H1 (cell line): Measurements from ENCODE around the gene HS6ST1. TPM values are rescaled to one million over a fixed set of nuclear protein-coding genes. Genes with fewer than 3 reads are reported as not detected.

Experiments used
- CTCF ChIA-PET: fragments of 300-600 bp; sonication (Branson Sonifier 250); formaldehyde crosslinking; loops from one replicate; lab custom pipeline; 2021; ENCODE audit not compliant: partially characterized antibody; lab: Charles Lee
- POLR2A ChIA-PET: fragments of 300-600 bp; sonication (Branson Sonifier 250); formaldehyde crosslinking; loops from one replicate; lab custom pipeline; 2021; ENCODE audit warnings: inconsistent platforms; ENCODE audit not compliant: partially characterized antibody; lab: Charles Lee
- DNase-seq, 2 experiments: peaks; one replicate each; pipeline versions ENCODE4 v3.0.0 to v3.0.0-alpha.2; 2010 to 2022; ENCODE audit warnings: low spot score in 2 of 2, low read depth in 1 of 2, mixed read lengths in 1 of 2
- FAIRE-seq: peaks from 2 replicates; lab custom pipeline; 2011; peaks lifted over from hg19 to GRCh38; lab: Jason Lieb, UNC
- H2AFZ ChIP-seq: 2 replicates; pipeline ENCODE4 v1.8.1; 2012; ENCODE audit warnings: low read length, inconsistent platforms
- H2AK5ac ChIP-seq: 2 replicates; pipeline ENCODE4 v1.6.1; 2013; ENCODE audit warnings: low read depth, low read length
- H2BK120ac ChIP-seq: replicated peaks from 2 replicates; pipeline ENCODE3; 2013; ENCODE audit warnings: low read depth, low read length, inconsistent platforms
- H2BK12ac ChIP-seq: 2 replicates; pipeline ENCODE4 v1.6.1; 2013; ENCODE audit warnings: low read depth, low read length
- H2BK15ac ChIP-seq: 2 replicates; pipeline ENCODE4 v1.6.1; 2013; ENCODE audit warnings: low read length
- H2BK20ac ChIP-seq: 2 replicates; pipeline ENCODE4 v1.6.1; 2013; ENCODE audit warnings: low read length
- H2BK5ac ChIP-seq: 2 replicates; pipeline ENCODE4 v1.6.1; 2013; ENCODE audit warnings: low read depth, low read length
- H3K14ac ChIP-seq: 2 replicates; pipeline ENCODE4 v1.6.1; 2013; ENCODE audit warnings: inconsistent platforms; ENCODE audit not compliant: insufficient read length
- H3K18ac ChIP-seq: 2 replicates; pipeline ENCODE4 v1.6.1; 2013; ENCODE audit warnings: low read length; ENCODE audit errors: extremely low read depth
- H3K23ac ChIP-seq: 2 replicates; pipeline ENCODE4 v1.6.1; 2013; ENCODE audit warnings: inconsistent platforms; ENCODE audit not compliant: insufficient read length
- H3K23me2 ChIP-seq: 2 replicates; pipeline ENCODE4 v1.6.1; 2013; ENCODE audit warnings: low read depth, low read length
- H3K27ac ChIP-seq: 2 replicates; pipeline ENCODE4 v1.6.1; 2011; ENCODE audit warnings: low read depth, low read length, inconsistent platforms
- H3K27me3 ChIP-seq, 4 experiments: replicated peaks in 1 of 4; 1 replicate in 1 of 4; 2 replicates in 3 of 4; pipeline versions ENCODE4 v1.6.1 to v1.8.1; 2011 to 2013; ENCODE audit warnings: low read length in 3 of 4, mild to moderate bottlenecking in 3 of 4, inconsistent platforms in 2 of 4, mixed read lengths in 2 of 4, moderate library complexity in 1 of 4; ENCODE audit not compliant: control insufficient read depth in 3 of 4, insufficient read depth in 3 of 4; ENCODE audit errors: extremely low read depth in 1 of 4
- H3K36me3 ChIP-seq, 4 experiments: 2 replicates each; pipeline versions ENCODE4 v1.6.1 to v1.8.1; 2011 to 2013; ENCODE audit warnings: mild to moderate bottlenecking in 4 of 4, low read length in 3 of 4, moderate library complexity in 2 of 4, control low read depth in 1 of 4, inconsistent platforms in 1 of 4; ENCODE audit not compliant: insufficient read depth in 4 of 4, control insufficient read depth in 2 of 4
- H3K4ac ChIP-seq: replicated peaks from 2 replicates; pipeline ENCODE3; 2013; ENCODE audit warnings: low read length, low read depth, mixed read lengths, inconsistent platforms; ENCODE audit not compliant: insufficient read length
- H3K4me1 ChIP-seq, 4 experiments: replicated peaks in 1 of 4; 1 replicate in 1 of 4; 2 replicates in 3 of 4; pipeline versions ENCODE4 v1.6.1 to v1.8.1; 2011 to 2013; ENCODE audit warnings: low read length in 3 of 4, inconsistent platforms in 2 of 4, mixed read lengths in 1 of 4; ENCODE audit not compliant: insufficient read depth in 4 of 4, control insufficient read depth in 3 of 4
- H3K4me2 ChIP-seq, 2 experiments: 2 replicates each; pipeline versions ENCODE4 v1.6.1 to v1.8.1; 2011 to 2013; ENCODE audit warnings: low read depth in 2 of 2, low read length in 2 of 2, control low read depth in 1 of 2, inconsistent platforms in 1 of 2, mild to moderate bottlenecking in 1 of 2; ENCODE audit not compliant: insufficient read depth in 1 of 2
- H3K4me3 ChIP-seq, 4 experiments: fragments of 200-600, 300-600 bp in 1 of 4; sonication (generic), shearing (Covaris generic), sonication (Bioruptor Twin) in 1 of 4; 2 replicates each; pipeline versions ENCODE4 v1.5.1 to v1.8.1; 2011 to 2016; ENCODE audit warnings: low read length in 4 of 4, low read depth in 3 of 4, control low read depth in 2 of 4, inconsistent platforms in 2 of 4, mild to moderate bottlenecking in 2 of 4, mixed read lengths in 1 of 4, moderate library complexity in 1 of 4; ENCODE audit not compliant: insufficient read depth in 2 of 4; ENCODE audit errors: extremely low read depth in 1 of 4
- H3K56ac ChIP-seq: replicated peaks from 2 replicates; pipeline ENCODE3; 2013; ENCODE audit warnings: low read depth, mild to moderate bottlenecking, mixed read lengths, low read length, inconsistent platforms; ENCODE audit not compliant: insufficient read length
- H3K79me1 ChIP-seq: 2 replicates; pipeline ENCODE4 v1.6.1; 2013; ENCODE audit warnings: low read depth, low read length, control low read depth
- H3K79me2 ChIP-seq, 2 experiments: 2 replicates each; pipeline versions ENCODE4 v1.6.1 to v1.8.1; 2012 to 2013; ENCODE audit warnings: low read length in 2 of 2, mild to moderate bottlenecking in 2 of 2, inconsistent platforms in 1 of 2; ENCODE audit not compliant: insufficient read depth in 2 of 2, control insufficient read depth in 1 of 2
- H3K9ac ChIP-seq, 4 experiments: replicated peaks in 1 of 4; 1 replicate in 1 of 4; 2 replicates in 3 of 4; pipeline versions ENCODE4 v1.6.1 to v1.8.1; 2011 to 2013; ENCODE audit warnings: low read depth in 3 of 4, low read length in 3 of 4, control low read depth in 2 of 4, mild to moderate bottlenecking in 2 of 4, moderate library complexity in 2 of 4, inconsistent platforms in 1 of 4; ENCODE audit errors: extremely low read depth in 1 of 4
- H3K9me3 ChIP-seq, 2 experiments: 2 replicates each; pipeline versions ENCODE4 v1.6.1 to v1.8.1; 2012 to 2013; ENCODE audit warnings: mild to moderate bottlenecking in 2 of 2, moderate library complexity in 2 of 2, control low read depth in 1 of 2, inconsistent platforms in 1 of 2, low read depth in 1 of 2, low read length in 1 of 2, mixed read lengths in 1 of 2; ENCODE audit not compliant: insufficient read depth in 2 of 2
- H4K20me1 ChIP-seq, 2 experiments: replicated peaks in 1 of 2; 2 replicates each; pipeline versions ENCODE3 to v1.8.1; 2011 to 2013; ENCODE audit warnings: inconsistent platforms in 2 of 2, low read length in 2 of 2, mild to moderate bottlenecking in 1 of 2; ENCODE audit not compliant: insufficient read depth in 2 of 2, control insufficient read depth in 1 of 2
- H4K5ac ChIP-seq: 2 replicates; pipeline ENCODE4 v1.6.1; 2013; ENCODE audit warnings: low read length, low read depth, mixed read lengths, inconsistent platforms; ENCODE audit not compliant: insufficient read length
- H4K8ac ChIP-seq: 2 replicates; pipeline ENCODE4 v1.8.0; 2013; ENCODE audit warnings: mild to moderate bottlenecking, moderate library complexity, low read length, inconsistent platforms; ENCODE audit not compliant: insufficient read depth; ENCODE audit errors: extremely low read depth
- H4K91ac ChIP-seq: replicated peaks from 2 replicates; pipeline ENCODE3; 2013; ENCODE audit warnings: low read length, mixed read lengths, inconsistent platforms; ENCODE audit not compliant: insufficient read length
- MAFK ChIP-seq: IDR thresholded peaks from 2 replicates; pipeline ENCODE4 v1.6.1; 2012; ENCODE audit warnings: low read depth, mild to moderate bottlenecking, improper control_type of control experiment, low read length
- WGBS, 2 experiments: shearing (Covaris generic) in 1 of 2; methylation state at CpG; one replicate each; pipeline versions ENCODE4 v1.1.6 to v1.1.7; 2013 to 2015; ENCODE audit warnings: low lambda C conversion rate in 2 of 2, mixed read lengths in 2 of 2, inconsistent platforms in 1 of 2, low coverage in 1 of 2, missing lambda C conversion rate in 1 of 2; ENCODE audit not compliant: insufficient replicate concordance in 2 of 2, insufficient coverage in 1 of 2, insufficient read length in 1 of 2; ENCODE audit errors: extremely low coverage in 1 of 2, missing lambda C conversion rate in 1 of 2; 5-methylcytosine and 5-hydroxymethylcytosine counted together
- polyA plus RNA-seq, 7 experiments: library from polyadenylated mRNA; depleted of rRNA in 3 of 7; stranded (reverse) in 5 of 7; unstranded in 2 of 7; fragments of >200 nt in 5 of 7; fragments of 200-250 nt in 2 of 7; gene quantifications; 1 replicate in 5 of 7; 2 replicates in 1 of 7; 4 replicates in 1 of 7; pipeline versions ENCODE4 v1.2.1 to v1.2.3, GENCODE V29; 2011 to 2013; ENCODE audit warnings: missing spikeins in 2 of 7, mixed read lengths in 2 of 7
- total RNA-seq: library from RNA; stranded (reverse); fragmentation: NEBNext Ultra II Directional; extraction: Animal tissue kit (Norgen Biotek cat#: 25700); gene quantifications from 2 replicates; pipeline ENCODE4 v1.2.1, GENCODE V29; 2021

HS6ST1 gene
- total and polyA plus RNA-seq, 2 of the 8 experiments (the other 6 are each of a cell fraction or from before 2014, with no cell fraction given), result 37.4 to 74.6 TPM

- FAIRE-seq, result no peak
- POLR2A ChIA-PET, result no interaction called here
- no peak overlapping the region for H3K14ac ChIP-seq
Observed at GRCh38 chr2:128350736-128351135, 32.1 kb upstream of the HS6ST1 start.

More at GRCh38 chr2:128350736-128351135, 32.1 kb upstream of the HS6ST1 start:
- Histone ChIP-seq H3K4ac (no peak overlapping the region), H3K23ac (no peak overlapping the region), H3K4me2 (no peak overlapping the region), H2BK15ac (no peak overlapping the region), H3K9me3 (peaks cover 18 to 22% of the 10 kb centered on the region in 2 experiments), H4K20me1 (no peaks in the 10 kb centered on the region), H2BK5ac (no peak overlapping the region), H2BK120ac (no peak overlapping the region), H2AK5ac (no peak overlapping the region), H4K5ac (no peak overlapping the region), H3K79me1 (no peaks in the 10 kb centered on the region), H3K79me2 (no peaks in the 10 kb centered on the region), H3K4me3 (no peak overlapping the region), H2AFZ (no peak overlapping the region), H3K18ac (no peak overlapping the region), H3K23me2 (no peaks in the 10 kb centered on the region), H3K56ac (no peak overlapping the region), H3K27me3 (no peaks in the 10 kb centered on the region; a peak in 1 of 7 replicates), H2BK20ac (no peak overlapping the region), H4K91ac (no peak overlapping the region), H3K27ac (no peak overlapping the region), H3K4me1 (no peaks in the 10 kb centered on the region), H4K8ac (no peak overlapping the region), H2BK12ac (no peak overlapping the region), H3K36me3 (peaks cover 0 to 4% (median 0%) of the 10 kb centered on the region in 4 experiments; a peak in 1 of 8 replicates), H3K9ac (no peak overlapping the region)
- no peak for DNase-seq
- WGBS, 2 experiments, result 100% methylated on average over 1 of the region's 1 CpG; no CpG with 5 or more reads in 1 of the 2 experiments
- no peak for TF ChIP-seq MAFK
- CTCF ChIA-PET, result no interaction called here
